ENCODE data around the gene ATXN10.

Gene ATXN10

DNA sequence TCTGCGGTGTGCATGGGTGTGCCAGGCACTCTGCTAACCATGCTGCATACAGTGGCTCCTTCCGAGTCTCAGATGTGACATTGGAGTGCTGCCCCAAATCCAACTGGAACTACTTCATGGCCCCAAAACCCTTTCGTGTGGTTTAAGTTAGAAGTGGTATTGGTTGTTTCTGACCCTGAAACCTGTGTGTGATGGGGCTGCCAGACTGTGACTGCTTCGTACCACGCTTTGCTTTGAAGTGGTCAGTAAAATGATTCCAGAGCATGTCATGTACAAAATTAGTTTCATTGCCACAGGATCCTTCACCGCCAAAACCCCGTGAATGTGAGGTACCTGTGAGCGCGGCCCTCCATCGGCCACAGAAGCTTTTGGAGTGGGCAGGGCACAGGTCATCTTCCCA, 163.2 kb downstream of the ATXN10 start:
- peaks cover 1% of the 10 kb centered on the region for H3K9me3 ChIP-seq (ENCODE audit: control insufficient read depth, low read length)
- no peaks in the 10 kb centered on the region for H3K27me3 ChIP-seq (replicated peaks; ENCODE audit: control insufficient read depth, insufficient read depth, low read length)

DNA sequence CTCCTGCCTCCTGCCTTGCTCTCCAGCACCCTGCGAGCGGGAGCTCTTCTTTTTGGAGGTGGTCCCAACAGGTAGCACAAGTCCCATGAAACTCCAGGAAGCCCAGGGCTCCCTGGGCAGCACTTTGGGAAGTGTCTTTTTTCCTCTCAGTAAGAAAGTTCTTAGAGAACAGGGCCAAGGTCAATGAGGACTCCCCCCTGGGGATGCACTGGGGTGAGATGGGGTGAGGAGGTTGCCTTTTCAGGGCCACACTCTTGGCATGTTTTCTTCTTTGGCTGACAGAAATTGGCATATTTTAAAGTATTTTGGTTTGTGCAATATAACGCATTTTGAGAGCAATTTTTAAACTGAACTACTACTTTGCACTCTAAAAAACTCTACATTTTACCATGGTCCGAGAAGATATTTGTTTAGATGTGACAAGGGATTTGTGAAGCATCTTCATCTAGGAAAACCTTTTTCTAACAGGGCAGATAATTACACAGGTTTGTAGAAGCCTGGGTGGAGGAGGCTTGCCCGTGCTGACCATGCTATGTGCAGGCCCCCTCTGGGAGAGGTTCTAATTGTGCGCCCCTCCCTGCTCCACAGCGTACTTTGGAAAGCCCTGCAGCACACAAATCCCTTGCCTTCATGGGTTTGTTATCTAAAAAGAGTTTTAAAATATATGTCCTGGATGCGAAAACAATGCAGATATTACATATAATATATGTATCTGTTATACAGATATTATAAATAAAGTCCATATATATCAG, 165.0 kb downstream of the ATXN10 start:
- Histone ChIP-seq H3K27me3 (replicated peaks; ENCODE audit: control insufficient read depth, insufficient read depth, low read length) (no peaks in the 10 kb centered on the region), H3K4me1 (ENCODE audit: control insufficient read depth, insufficient read depth, low read length) (peaks cover 5% of the 10 kb centered on the region), H3K4me3 (ENCODE audit: low read length) (no peak overlapping the region), H3K9ac (ENCODE audit: low read length) (no peak overlapping the region), H3K36me3 (ENCODE audit: control insufficient read depth, insufficient read depth, low read length, severe bottlenecking) (peaks cover 25% of the 10 kb centered on the region), H3K9me3 (ENCODE audit: control insufficient read depth, low read length) (no peaks in the 10 kb centered on the region)
- DNase-seq (ENCODE audit: low read depth): no peak

More for the DNA sequence above, 163.2 kb downstream of the ATXN10 start:
- Histone ChIP-seq H3K4me3 (ENCODE audit: low read length) (no peak overlapping the region), H3K36me3 (ENCODE audit: control insufficient read depth, insufficient read depth, low read length, severe bottlenecking) (peaks cover 22% of the 10 kb centered on the region), H3K9ac (ENCODE audit: low read length) (no peak overlapping the region), H3K4me1 (ENCODE audit: control insufficient read depth, insufficient read depth, low read length) (peaks cover 10% of the 10 kb centered on the region)
- DNase-seq (ENCODE audit: low read depth): no peak

DNA sequence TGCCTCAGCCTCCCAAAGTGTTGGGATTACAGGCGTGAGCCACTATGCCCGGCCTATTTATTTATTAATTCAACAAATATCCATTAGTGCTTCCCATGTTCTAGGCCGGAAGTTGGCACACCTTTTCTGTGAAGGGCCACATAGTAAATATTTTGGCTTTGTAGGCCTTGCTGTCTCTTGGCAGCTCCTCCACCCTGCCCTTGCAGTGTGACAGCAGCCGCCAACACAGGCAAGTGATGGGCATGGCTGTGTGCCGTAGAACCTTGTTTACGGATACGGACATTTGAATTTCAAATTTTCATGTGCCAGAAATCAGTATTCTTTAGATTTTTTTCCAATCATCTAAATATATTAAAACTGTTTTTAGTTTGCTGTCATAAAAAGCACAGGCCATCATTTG, 165.9 kb downstream of the ATXN10 start:
- no peaks in the 10 kb centered on the region for H3K9me3 ChIP-seq (ENCODE audit: control insufficient read depth, low read length)
- no peak for DNase-seq (ENCODE audit: low read depth)

DNA sequence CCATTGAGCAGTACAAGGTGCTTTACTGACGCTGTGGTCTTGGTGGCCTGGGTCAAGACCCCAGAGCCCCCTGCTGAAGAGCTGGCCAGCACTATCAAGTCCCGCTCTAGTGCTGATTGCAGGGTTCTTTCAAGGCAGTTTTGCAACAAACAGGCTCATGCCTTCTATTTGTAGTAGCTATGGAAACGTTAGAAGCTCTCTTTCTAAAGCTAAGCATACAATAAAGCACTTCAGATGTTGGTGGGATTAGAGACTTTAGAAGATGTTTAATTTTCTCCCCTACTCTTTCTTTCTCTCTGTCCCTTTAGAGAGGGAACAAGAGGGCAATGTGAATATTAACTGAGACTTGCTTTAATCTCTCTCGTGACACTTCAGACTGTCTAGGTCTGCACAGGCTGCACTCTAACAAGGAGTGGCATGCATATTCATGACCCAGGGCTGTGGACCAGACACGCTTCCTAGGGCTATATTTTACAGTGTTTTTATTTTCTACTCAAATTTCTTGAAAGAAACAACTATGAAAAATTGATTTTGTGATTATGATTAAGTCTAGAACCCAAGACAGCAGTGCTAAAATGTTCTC, 166.8 kb downstream of the ATXN10 start:
- H3K36me3 ChIP-seq (ENCODE audit: control insufficient read depth, insufficient read depth, low read length, severe bottlenecking): peaks cover 35% of the 10 kb centered on the region
- no peaks in the 10 kb centered on the region for H3K9me3 ChIP-seq (ENCODE audit: control insufficient read depth, low read length)
- no peaks in the 10 kb centered on the region for H3K27me3 ChIP-seq (replicated peaks; ENCODE audit: control insufficient read depth, insufficient read depth, low read length)
- no peak for DNase-seq (ENCODE audit: low read depth)
- no peak overlapping the region for H3K4me3 ChIP-seq (ENCODE audit: low read length)
- no peak overlapping the region for H3K9ac ChIP-seq (ENCODE audit: low read length)
- H3K4me1 ChIP-seq (ENCODE audit: control insufficient read depth, insufficient read depth, low read length): peaks cover 5% of the 10 kb centered on the region

More for the DNA sequence above, 165.9 kb downstream of the ATXN10 start:
- H3K36me3 ChIP-seq (ENCODE audit: control insufficient read depth, insufficient read depth, low read length, severe bottlenecking): peaks cover 26% of the 10 kb centered on the region
- no peaks in the 10 kb centered on the region for H3K27me3 ChIP-seq (replicated peaks; ENCODE audit: control insufficient read depth, insufficient read depth, low read length)
- H3K4me3 ChIP-seq (ENCODE audit: low read length): no peak overlapping the region
- no peak overlapping the region for H3K9ac ChIP-seq (ENCODE audit: low read length)
- H3K4me1 ChIP-seq (ENCODE audit: control insufficient read depth, insufficient read depth, low read length): peaks cover 5% of the 10 kb centered on the region

DNA sequence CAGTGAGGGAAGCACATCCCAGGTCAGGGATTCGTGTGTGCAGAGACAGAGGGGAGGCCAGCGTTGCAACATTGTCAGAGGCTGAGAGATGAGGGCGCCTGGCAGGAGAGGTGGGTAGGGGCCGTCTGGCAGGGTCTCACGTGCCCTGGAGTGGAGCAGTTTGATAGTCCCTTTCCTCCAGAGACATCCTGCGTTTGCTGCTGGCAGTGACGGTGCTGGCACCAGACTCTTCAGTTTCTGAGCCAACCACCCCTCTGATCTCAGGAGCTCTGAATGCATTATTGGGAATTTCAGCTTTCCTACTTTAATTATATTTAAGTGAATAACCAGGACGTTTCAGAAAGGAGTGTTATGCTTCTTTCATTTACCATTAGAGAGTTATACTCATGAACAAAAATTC, 168.8 kb downstream of the ATXN10 start:
- H3K4me1 ChIP-seq (ENCODE audit: control insufficient read depth, insufficient read depth, low read length): peaks cover 10% of the 10 kb centered on the region
- no peak for DNase-seq (ENCODE audit: low read depth)
- H3K9ac ChIP-seq (ENCODE audit: low read length): no peak overlapping the region
- H3K9me3 ChIP-seq (ENCODE audit: control insufficient read depth, low read length): no peaks in the 10 kb centered on the region
- H3K36me3 ChIP-seq (ENCODE audit: control insufficient read depth, insufficient read depth, low read length, severe bottlenecking): peaks cover 33% of the 10 kb centered on the region
- no peak overlapping the region for H3K4me3 ChIP-seq (ENCODE audit: low read length)
- no peaks in the 10 kb centered on the region for H3K27me3 ChIP-seq (replicated peaks; ENCODE audit: control insufficient read depth, insufficient read depth, low read length)

DNA sequence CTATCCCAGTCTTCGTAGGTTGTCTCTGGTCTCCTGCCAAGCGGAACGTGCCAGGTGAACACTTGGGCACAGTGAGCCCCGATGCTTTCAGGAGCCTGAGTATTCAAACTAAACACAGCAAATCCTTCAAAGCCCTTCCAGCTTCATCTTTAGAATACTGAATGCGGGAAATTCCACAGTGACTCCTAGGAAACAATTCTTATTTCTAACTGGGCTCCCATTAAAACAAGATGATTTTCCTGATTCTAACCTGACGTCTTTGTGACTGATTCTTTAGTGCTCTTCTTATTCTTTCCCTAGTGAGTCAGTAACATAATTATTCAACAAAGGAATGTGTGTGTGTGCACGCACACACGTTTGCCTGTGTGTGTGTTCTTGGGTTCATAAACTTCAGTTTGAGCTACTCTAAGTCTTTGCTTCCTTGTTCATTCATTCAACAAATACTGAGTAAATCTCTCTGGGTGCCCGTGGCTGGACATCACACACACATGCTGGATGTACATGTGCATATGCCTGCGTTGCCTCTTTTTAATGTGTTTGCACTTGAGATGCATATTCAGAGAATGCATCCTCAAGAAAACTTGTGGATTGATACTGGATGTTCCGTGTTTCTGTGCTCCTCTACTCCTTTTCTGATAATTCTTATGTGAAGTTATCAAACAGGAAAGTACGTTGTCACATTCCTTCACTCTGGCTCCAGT, 170.8 kb downstream of the ATXN10 start:
- no peak overlapping the region for H3K4me3 ChIP-seq (ENCODE audit: low read length)
- H3K36me3 ChIP-seq (ENCODE audit: control insufficient read depth, insufficient read depth, low read length, severe bottlenecking): peaks cover 41% of the 10 kb centered on the region
- DNase-seq (ENCODE audit: low read depth): no peak
- no peak overlapping the region for H3K9ac ChIP-seq (ENCODE audit: low read length)
- H3K4me1 ChIP-seq (ENCODE audit: control insufficient read depth, insufficient read depth, low read length): peaks cover 6% of the 10 kb centered on the region
- no peaks in the 10 kb centered on the region for H3K9me3 ChIP-seq (ENCODE audit: control insufficient read depth, low read length)
- no peaks in the 10 kb centered on the region for H3K27me3 ChIP-seq (replicated peaks; ENCODE audit: control insufficient read depth, insufficient read depth, low read length)

DNA sequence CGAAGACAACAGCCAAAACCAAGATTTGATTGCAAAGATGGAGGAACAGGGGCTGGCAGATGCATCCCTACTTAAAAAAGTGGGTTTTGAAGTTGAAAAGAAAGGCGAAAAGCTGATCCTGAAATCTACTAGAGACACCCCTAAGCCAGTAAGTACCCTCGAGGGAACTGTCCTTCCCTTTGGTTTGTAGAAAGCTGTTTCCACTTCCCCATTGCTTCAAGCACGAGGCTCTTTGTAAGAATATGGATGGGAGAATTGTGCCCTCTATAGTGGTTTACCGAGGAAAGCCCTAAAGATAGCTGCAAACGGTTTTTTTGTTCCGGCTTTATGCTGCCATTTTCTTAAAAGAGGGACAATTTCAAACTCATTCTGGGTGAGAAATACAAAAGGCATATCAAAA, 171.4 kb downstream of the ATXN10 start:
- peaks cover 6% of the 10 kb centered on the region for H3K4me1 ChIP-seq (ENCODE audit: control insufficient read depth, insufficient read depth, low read length)
- DNase-seq (ENCODE audit: low read depth): no peak
- H3K27me3 ChIP-seq (replicated peaks; ENCODE audit: control insufficient read depth, insufficient read depth, low read length): no peaks in the 10 kb centered on the region
- no peaks in the 10 kb centered on the region for H3K9me3 ChIP-seq (ENCODE audit: control insufficient read depth, low read length)
- peaks cover 45% of the 10 kb centered on the region for H3K36me3 ChIP-seq (ENCODE audit: control insufficient read depth, insufficient read depth, low read length, severe bottlenecking)
- H3K9ac ChIP-seq (ENCODE audit: low read length): no peak overlapping the region
- no peak overlapping the region for H3K4me3 ChIP-seq (ENCODE audit: low read length)

DNA sequence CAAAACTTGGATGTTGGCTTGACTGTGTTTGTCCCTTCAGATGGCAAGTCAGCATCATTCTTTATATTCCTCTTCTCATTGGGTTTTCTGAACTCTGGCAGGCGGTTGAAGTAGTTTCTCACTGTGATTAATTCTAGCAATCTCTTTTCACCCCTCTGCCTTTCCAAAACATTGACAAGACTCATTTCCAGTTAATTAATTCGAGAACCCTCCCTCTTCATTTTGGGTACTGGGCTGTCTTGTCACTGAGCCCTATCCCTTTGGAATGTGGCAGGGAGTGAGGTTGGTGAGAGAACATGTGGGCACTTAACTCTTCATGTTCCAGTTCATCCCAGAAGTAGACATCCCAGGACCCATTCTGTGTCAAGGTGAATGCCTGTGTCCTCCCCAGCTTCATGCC, 172.4 kb downstream of the ATXN10 start:
- Histone ChIP-seq H3K36me3 (ENCODE audit: control insufficient read depth, insufficient read depth, low read length, severe bottlenecking) (peaks cover 49% of the 10 kb centered on the region), H3K27me3 (replicated peaks; ENCODE audit: control insufficient read depth, insufficient read depth, low read length) (no peaks in the 10 kb centered on the region), H3K9ac (ENCODE audit: low read length) (no peak overlapping the region), H3K4me3 (ENCODE audit: low read length) (no peak overlapping the region), H3K4me1 (ENCODE audit: control insufficient read depth, insufficient read depth, low read length) (peaks cover 6% of the 10 kb centered on the region), H3K9me3 (ENCODE audit: control insufficient read depth, low read length) (no peaks in the 10 kb centered on the region)
- DNase-seq (ENCODE audit: low read depth): no peak

DNA sequence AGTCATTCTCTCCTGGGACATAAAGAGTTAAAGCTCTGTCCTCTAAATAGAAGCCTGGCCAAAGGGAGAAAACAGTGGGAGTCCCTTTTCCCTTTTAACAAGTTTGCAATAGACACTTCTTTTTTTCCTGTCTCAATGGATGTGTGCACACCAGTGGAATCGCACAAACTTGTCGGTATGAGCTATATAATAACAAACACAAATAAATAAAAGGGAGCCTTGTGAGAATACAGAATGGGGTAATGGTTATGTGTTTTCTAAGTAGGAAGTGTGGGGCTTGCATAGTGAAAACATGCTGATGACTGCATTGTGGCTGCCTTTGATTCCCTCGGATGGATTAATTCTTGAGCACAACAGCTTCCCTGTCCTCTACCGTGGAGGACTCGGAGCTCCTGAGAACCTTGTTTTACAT, 173.4 kb downstream of the ATXN10 start:
- Histone ChIP-seq H3K4me1 (ENCODE audit: control insufficient read depth, insufficient read depth, low read length) (peaks cover 6% of the 10 kb centered on the region), H3K27me3 (replicated peaks; ENCODE audit: control insufficient read depth, insufficient read depth, low read length) (no peaks in the 10 kb centered on the region), H3K9ac (ENCODE audit: low read length) (no peak overlapping the region), H3K4me3 (ENCODE audit: low read length) (no peak overlapping the region), H3K36me3 (ENCODE audit: control insufficient read depth, insufficient read depth, low read length, severe bottlenecking) (peaks cover 45% of the 10 kb centered on the region), H3K9me3 (ENCODE audit: control insufficient read depth, low read length) (no peaks in the 10 kb centered on the region)
- no peak for DNase-seq (ENCODE audit: low read depth)

DNA sequence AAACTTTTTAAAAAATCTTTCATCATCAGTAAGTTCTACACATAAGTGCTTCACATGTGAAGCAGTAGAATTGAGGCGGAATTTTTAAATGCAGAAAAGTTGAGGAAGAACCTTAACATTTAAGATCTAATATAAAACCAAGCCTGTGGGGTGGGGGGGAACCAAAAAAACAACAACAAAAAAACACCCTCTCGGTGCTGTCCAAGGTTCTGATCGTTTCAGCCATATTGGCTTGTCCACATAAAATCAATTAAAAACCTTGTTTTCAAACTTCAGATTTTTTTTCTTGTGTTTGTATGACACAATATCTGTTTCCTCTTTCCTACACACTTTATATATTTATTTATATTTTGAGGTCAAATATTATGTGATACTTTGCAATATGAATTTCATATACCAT, 175.3 kb downstream of the ATXN10 start:
- Histone ChIP-seq H3K27me3 (replicated peaks; ENCODE audit: control insufficient read depth, insufficient read depth, low read length) (no peaks in the 10 kb centered on the region), H3K9me3 (ENCODE audit: control insufficient read depth, low read length) (peaks cover 7% of the 10 kb centered on the region), H3K4me1 (ENCODE audit: control insufficient read depth, insufficient read depth, low read length) (peaks cover 6% of the 10 kb centered on the region), H3K36me3 (ENCODE audit: control insufficient read depth, insufficient read depth, low read length, severe bottlenecking) (peaks cover 55% of the 10 kb centered on the region), H3K4me3 (ENCODE audit: low read length) (no peak overlapping the region), H3K9ac (ENCODE audit: low read length) (no peak overlapping the region)
- DNase-seq (ENCODE audit: low read depth): no peak

DNA sequence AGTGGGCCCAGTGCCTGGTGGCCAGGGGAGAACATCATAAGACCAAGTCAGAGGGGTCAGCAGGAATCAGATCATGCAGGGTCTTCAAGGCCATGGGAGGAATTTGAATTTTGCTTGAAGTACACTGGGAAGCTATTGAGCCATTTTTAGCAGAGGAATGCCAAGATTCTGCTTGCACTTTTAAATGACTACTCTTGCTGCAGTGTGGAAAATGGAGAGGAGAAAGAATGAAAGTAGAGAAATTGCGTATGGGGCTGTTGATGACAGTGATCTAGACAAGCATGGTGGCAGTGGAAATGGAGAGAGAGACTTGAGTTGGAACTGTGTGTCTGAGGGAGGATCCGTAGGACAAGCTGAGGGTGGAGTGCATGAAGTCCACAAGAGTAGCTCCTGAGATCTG, 177.3 kb downstream of the ATXN10 start:
- DNase-seq (ENCODE audit: low read depth): no peak
- H3K4me1 ChIP-seq (ENCODE audit: control insufficient read depth, insufficient read depth, low read length): peaks cover 6% of the 10 kb centered on the region
- H3K9ac ChIP-seq (ENCODE audit: low read length): no peak overlapping the region
- H3K9me3 ChIP-seq (ENCODE audit: control insufficient read depth, low read length): peaks cover 22% of the 10 kb centered on the region
- no peak overlapping the region for H3K4me3 ChIP-seq (ENCODE audit: low read length)
- peaks cover 54% of the 10 kb centered on the region for H3K36me3 ChIP-seq (ENCODE audit: control insufficient read depth, insufficient read depth, low read length, severe bottlenecking)
- H3K27me3 ChIP-seq (replicated peaks; ENCODE audit: control insufficient read depth, insufficient read depth, low read length): no peaks in the 10 kb centered on the region

Data from adipocyte (in vitro differentiated cells).